Measurements from ENCODE around the gene SVIL.

The SVIL gene

GRCh38 chr10:29479981-29480954, 154.5 kb downstream of the SVIL start:
- no peaks in the 10 kb centered on the region for H3K27me3 ChIP-seq (ENCODE audit: insufficient read depth, low read depth)
- no peak overlapping the region for H3K4me3 ChIP-seq (IDR thresholded peaks at IDR 0.05; ENCODE audit: insufficient read depth, low read depth, low read length)
- H4K20me1 ChIP-seq (ENCODE audit: insufficient read depth), result no peaks in the 10 kb centered on the region
- H3K9ac ChIP-seq, result no peak overlapping the region
- no peaks in the 10 kb centered on the region for H3K79me2 ChIP-seq (ENCODE audit: insufficient read depth, low read depth)
- no peaks in the 10 kb centered on the region for H3K4me1 ChIP-seq (ENCODE audit: low read depth, poor library complexity, severe bottlenecking)
- no peaks in the 10 kb centered on the region for H3K36me3 ChIP-seq (ENCODE audit: insufficient read depth)
- no peak for TF ChIP-seq CTCF (conservative IDR thresholded peaks at IDR 0.05; ENCODE audit: low read depth, low read length)
- no peak overlapping the region for H3K4me2 ChIP-seq
- no peak overlapping the region for H3K27ac ChIP-seq
- no peak overlapping the region for H2AFZ ChIP-seq (ENCODE audit: low read depth)

GRCh38 chr10:29479081-29479925, 155.5 kb downstream of the SVIL start:
- Histone ChIP-seq H3K4me1 (ENCODE audit: low read depth, poor library complexity, severe bottlenecking) (no peaks in the 10 kb centered on the region), H4K20me1 (ENCODE audit: insufficient read depth) (no peaks in the 10 kb centered on the region), H3K4me3 (IDR thresholded peaks at IDR 0.05; ENCODE audit: insufficient read depth, low read depth, low read length) (no peak overlapping the region), H3K27ac (no peak overlapping the region), H3K79me2 (ENCODE audit: insufficient read depth, low read depth) (no peaks in the 10 kb centered on the region), H2AFZ (ENCODE audit: low read depth) (no peak overlapping the region), H3K27me3 (ENCODE audit: insufficient read depth, low read depth) (no peaks in the 10 kb centered on the region), H3K36me3 (ENCODE audit: insufficient read depth) (no peaks in the 10 kb centered on the region), H3K9ac (no peak overlapping the region), H3K4me2 (no peak overlapping the region)
- no peak for TF ChIP-seq CTCF (conservative IDR thresholded peaks at IDR 0.05; ENCODE audit: low read depth, low read length)

- Histone ChIP-seq H3K9ac (no peak overlapping the region), H4K20me1 (ENCODE audit: insufficient read depth) (no peaks in the 10 kb centered on the region), H3K4me3 (IDR thresholded peaks at IDR 0.05; ENCODE audit: insufficient read depth, low read depth, low read length) (no peak overlapping the region), H3K79me2 (ENCODE audit: insufficient read depth, low read depth) (no peaks in the 10 kb centered on the region), H2AFZ (ENCODE audit: low read depth) (no peak overlapping the region), H3K4me1 (ENCODE audit: low read depth, poor library complexity, severe bottlenecking) (no peaks in the 10 kb centered on the region), H3K27me3 (ENCODE audit: insufficient read depth, low read depth) (no peaks in the 10 kb centered on the region), H3K4me2 (no peak overlapping the region), H3K36me3 (ENCODE audit: insufficient read depth) (no peaks in the 10 kb centered on the region), H3K27ac (no peak overlapping the region)
- no peak for TF ChIP-seq CTCF (conservative IDR thresholded peaks at IDR 0.05; ENCODE audit: low read depth, low read length)
Observed at GRCh38 chr10:29473406-29474100, 161.2 kb downstream of the SVIL start.

GRCh38 chr10:29473087-29473356, 161.7 kb downstream of the SVIL start:
- no peak overlapping the region for H3K27ac ChIP-seq
- no peak for TF ChIP-seq CTCF (conservative IDR thresholded peaks at IDR 0.05; ENCODE audit: low read depth, low read length)
- H4K20me1 ChIP-seq (ENCODE audit: insufficient read depth), result no peaks in the 10 kb centered on the region
- H3K9ac ChIP-seq, result no peak overlapping the region
- no peak overlapping the region for H3K4me3 ChIP-seq (IDR thresholded peaks at IDR 0.05; ENCODE audit: insufficient read depth, low read depth, low read length)
- no peaks in the 10 kb centered on the region for H3K4me1 ChIP-seq (ENCODE audit: low read depth, poor library complexity, severe bottlenecking)
- no peak overlapping the region for H2AFZ ChIP-seq (ENCODE audit: low read depth)
- H3K36me3 ChIP-seq (ENCODE audit: insufficient read depth), result no peaks in the 10 kb centered on the region
- no peaks in the 10 kb centered on the region for H3K79me2 ChIP-seq (ENCODE audit: insufficient read depth, low read depth)
- no peaks in the 10 kb centered on the region for H3K27me3 ChIP-seq (ENCODE audit: insufficient read depth, low read depth)
- no peak overlapping the region for H3K4me2 ChIP-seq
